ENCODE measurements around the gene ADGRA1.

Gene ADGRA1

GRCh38 chr10:133100186-133100585 lies 12.5 kb downstream of the ADGRA1 start:
- H3K36me3 ChIP-seq (ENCODE audit: insufficient read depth, low read length), result no peaks in the 10 kb centered on the region
- H3K4me1 ChIP-seq (ENCODE audit: insufficient read depth, low read length, poor library complexity, severe bottlenecking), result no peaks in the 10 kb centered on the region

GRCh38 chr10:133100706-133101415 lies 13.1 kb downstream of the ADGRA1 start:
- H3K9ac ChIP-seq (ENCODE audit: low read depth, low read length, poor library complexity, severe bottlenecking), result no peak overlapping the region
- H3K27me3 ChIP-seq (ENCODE audit: insufficient read depth, low read length, poor library complexity, severe bottlenecking), result no peaks in the 10 kb centered on the region
- no peaks in the 10 kb centered on the region for H3F3A ChIP-seq (ENCODE audit: low read depth)
- no peak for TF ChIP-seq EZH2phosphoT487 (IDR thresholded peaks at IDR 0.05; ENCODE audit: borderline replicate concordance)
- TF ChIP-seq CTCF (conservative IDR thresholded peaks at IDR 0.05; ENCODE audit: low read length), result no peak
- no peaks in the 10 kb centered on the region for H3K36me3 ChIP-seq (ENCODE audit: insufficient read depth, low read length)
- no peak overlapping the region for H3K4me2 ChIP-seq (ENCODE audit: low read depth, low read length, poor library complexity, severe bottlenecking)
- H4K20me1 ChIP-seq (ENCODE audit: insufficient read depth, low read length, poor library complexity, severe bottlenecking), result no peaks in the 10 kb centered on the region
- no peak overlapping the region for H2AFZ ChIP-seq (ENCODE audit: low read length)
- H3K9me2 ChIP-seq (replicated peaks; ENCODE audit: low read depth, low read length), result no peaks in the 10 kb centered on the region
- peaks cover 20% of the 10 kb centered on the region; the same call in 1 of the 2 replicates for H3K9me3 ChIP-seq (ENCODE audit: insufficient read depth, low read depth, low read length)
- H3K4me3 ChIP-seq (ENCODE audit: low read length, poor library complexity, severe bottlenecking), result no peak overlapping the region
- H3K4me1 ChIP-seq (ENCODE audit: insufficient read depth, low read length, poor library complexity, severe bottlenecking), result no peaks in the 10 kb centered on the region
- H3K79me2 ChIP-seq (ENCODE audit: insufficient read depth, low read length), result no peaks in the 10 kb centered on the region

More at GRCh38 chr10:133100186-133100585, 12.5 kb downstream of the ADGRA1 start:
- Histone ChIP-seq H2AFZ (ENCODE audit: low read length) (no peak overlapping the region), H3K79me2 (ENCODE audit: insufficient read depth, low read length) (no peaks in the 10 kb centered on the region), H3K9me3 (ENCODE audit: insufficient read depth, low read depth, low read length) (peaks cover 18% of the 10 kb centered on the region; the same call in 1 of the 2 replicates), H3K4me2 (ENCODE audit: low read depth, low read length, poor library complexity, severe bottlenecking) (no peak overlapping the region), H3K9ac (ENCODE audit: low read depth, low read length, poor library complexity, severe bottlenecking) (no peak overlapping the region), H3K4me3 (ENCODE audit: low read length, poor library complexity, severe bottlenecking) (no peak overlapping the region), H3K27me3 (ENCODE audit: insufficient read depth, low read length, poor library complexity, severe bottlenecking) (no peaks in the 10 kb centered on the region), H3K9me2 (replicated peaks; ENCODE audit: low read depth, low read length) (no peaks in the 10 kb centered on the region), H4K20me1 (ENCODE audit: insufficient read depth, low read length, poor library complexity, severe bottlenecking) (no peaks in the 10 kb centered on the region), H3F3A (ENCODE audit: low read depth) (no peaks in the 10 kb centered on the region)
- no peak for TF ChIP-seq CTCF (conservative IDR thresholded peaks at IDR 0.05; ENCODE audit: low read length)

GRCh38 chr10:133101416-133101810 lies 13.7 kb downstream of the ADGRA1 start:
- H3K36me3 ChIP-seq (ENCODE audit: insufficient read depth, low read length), result no peaks in the 10 kb centered on the region
- H3K27me3 ChIP-seq (ENCODE audit: insufficient read depth, low read length, poor library complexity, severe bottlenecking), result no peaks in the 10 kb centered on the region
- no peak overlapping the region for H2AFZ ChIP-seq (ENCODE audit: low read length)
- no peaks in the 10 kb centered on the region for H3F3A ChIP-seq (ENCODE audit: low read depth)
- H3K9me2 ChIP-seq (replicated peaks; ENCODE audit: low read depth, low read length), result no peaks in the 10 kb centered on the region
- TF ChIP-seq CTCF (conservative IDR thresholded peaks at IDR 0.05; ENCODE audit: low read length), result no peak
- no peak for TF ChIP-seq EZH2phosphoT487 (IDR thresholded peaks at IDR 0.05; ENCODE audit: borderline replicate concordance)
- peaks cover 22% of the 10 kb centered on the region; the same call in 1 of the 2 replicates for H3K9me3 ChIP-seq (ENCODE audit: insufficient read depth, low read depth, low read length)
- H3K79me2 ChIP-seq (ENCODE audit: insufficient read depth, low read length), result no peaks in the 10 kb centered on the region
- no peaks in the 10 kb centered on the region for H4K20me1 ChIP-seq (ENCODE audit: insufficient read depth, low read length, poor library complexity, severe bottlenecking)
- no peak overlapping the region for H3K4me3 ChIP-seq (ENCODE audit: low read length, poor library complexity, severe bottlenecking)
- H3K4me2 ChIP-seq (ENCODE audit: low read depth, low read length, poor library complexity, severe bottlenecking), result no peak overlapping the region
- H3K9ac ChIP-seq (ENCODE audit: low read depth, low read length, poor library complexity, severe bottlenecking), result no peak overlapping the region
- no peaks in the 10 kb centered on the region for H3K4me1 ChIP-seq (ENCODE audit: insufficient read depth, low read length, poor library complexity, severe bottlenecking)
